IMR-90 (cell line): ENCODE results near the gene ABL2. TPM values are rescaled to one million over a fixed set of nuclear protein-coding genes. Genes with fewer than 3 reads are reported as not detected.

Experiments used
- ATAC-seq: fragments of 200-7000 bp; cut with Tn5 transposase; 2 replicates; pipeline ENCODE4 v1.9.1; 2020; ENCODE audit warnings: low read depth, mild to moderate bottlenecking, moderate library complexity
- BruUV-seq: library from RNA; stranded (reverse); fragments of 400-500 nt; replicated peaks from 2 replicates; lab custom pipeline; 2021; lab: Mats Ljungman, UMichigan
- CTCF ChIA-PET: fragments of 300-600 bp; formaldehyde crosslinking; extraction: SDS; loops from one replicate; lab custom pipeline; 2021; ENCODE audit warnings: antibody characterized with exemption; lab: Yijun Ruan, JAX
- POLR2A ChIA-PET: fragments of 300-600 bp; sonication (Branson Sonifier 250); formaldehyde crosslinking; loops from one replicate; lab custom pipeline; 2022; ENCODE audit warnings: antibody characterized with exemption; ENCODE audit not compliant: unreplicated experiment; lab: Charles Lee
- DNase-seq: peaks from one replicate; pipeline ENCODE4 v3.0.0; 2013
- H2AFZ ChIP-seq: replicated peaks from 2 replicates; pipeline ENCODE3; 2013; ENCODE audit warnings: low read length, mild to moderate bottlenecking; ENCODE audit not compliant: poor library complexity
- H2AK5ac ChIP-seq: 2 replicates; pipeline ENCODE4 v1.6.1; 2013; ENCODE audit warnings: low read depth, low read length, inconsistent platforms
- H2AK9ac ChIP-seq: replicated peaks from 2 replicates; pipeline ENCODE3; 2013; ENCODE audit warnings: mild to moderate bottlenecking, low read depth, low read length, moderate library complexity; ENCODE audit not compliant: poor library complexity
- H2BK120ac ChIP-seq: 2 replicates; pipeline ENCODE4 v1.6.1; 2013; ENCODE audit warnings: low read depth, low read length, inconsistent platforms
- H2BK15ac ChIP-seq: 3 replicates; pipeline ENCODE4 v1.6.1; 2013; ENCODE audit warnings: low read depth, low read length, inconsistent platforms
- H2BK20ac ChIP-seq: 2 replicates; pipeline ENCODE4 v1.6.1; 2013; ENCODE audit warnings: low read depth, mild to moderate bottlenecking, inconsistent platforms, low read length, moderate library complexity
- H2BK5ac ChIP-seq: 2 replicates; pipeline ENCODE4 v1.6.1; 2013; ENCODE audit warnings: mild to moderate bottlenecking, low read depth, low read length, inconsistent platforms; ENCODE audit not compliant: poor library complexity, severe bottlenecking
- H3K14ac ChIP-seq: replicated peaks from 2 replicates; pipeline ENCODE4 v1.6.1; 2013; ENCODE audit warnings: low read depth, low read length, inconsistent platforms
- H3K18ac ChIP-seq: 2 replicates; pipeline ENCODE4 v1.6.1; 2013; ENCODE audit warnings: low read depth, low read length, control low read depth
- H3K23ac ChIP-seq: 2 replicates; pipeline ENCODE4 v1.6.1; 2013; ENCODE audit warnings: low read depth, low read length, inconsistent platforms
- H3K27ac ChIP-seq: 2 replicates; pipeline ENCODE4 v1.5.1; 2013; ENCODE audit warnings: mild to moderate bottlenecking, control low read depth, low read length; ENCODE audit not compliant: insufficient read depth
- H3K27me3 ChIP-seq: 2 replicates; pipeline ENCODE4 v1.6.1; 2013; ENCODE audit warnings: low read length; ENCODE audit not compliant: control insufficient read depth, insufficient read depth
- H3K36me3 ChIP-seq: 2 replicates; pipeline ENCODE4 v1.6.1; 2013; ENCODE audit warnings: low read length, mixed read lengths; ENCODE audit not compliant: control insufficient read depth, insufficient read depth
- H3K4ac ChIP-seq: 2 replicates; pipeline ENCODE4 v1.6.1; 2013; ENCODE audit warnings: low read depth, low read length, inconsistent platforms
- H3K4me1 ChIP-seq: 2 replicates; pipeline ENCODE4 v1.6.1; 2013; ENCODE audit warnings: low read length, mixed read lengths; ENCODE audit not compliant: control insufficient read depth, insufficient read depth
- H3K4me2 ChIP-seq: 2 replicates; pipeline ENCODE4 v1.6.1; 2013; ENCODE audit warnings: low read depth, mild to moderate bottlenecking, control low read depth, low read length, moderate library complexity
- H3K4me3 ChIP-seq: 2 replicates; pipeline ENCODE4 v1.5.1; 2013; ENCODE audit warnings: low read depth, mild to moderate bottlenecking, control low read depth, low read length, moderate library complexity; ENCODE audit not compliant: insufficient read depth
- H3K56ac ChIP-seq: 2 replicates; pipeline ENCODE4 v1.6.1; 2013; ENCODE audit warnings: low read length, inconsistent platforms; ENCODE audit not compliant: insufficient read depth; ENCODE audit errors: extremely low read depth
- H3K79me1 ChIP-seq, 2 experiments: 2 replicates each; pipeline ENCODE4 v1.6.1; 2013; ENCODE audit warnings: low read length in 2 of 2, inconsistent platforms in 1 of 2, low read depth in 1 of 2
- H3K9ac ChIP-seq: 2 replicates; pipeline ENCODE4 v1.6.1; 2013; ENCODE audit warnings: low read depth, low read length, control low read depth
- H3K9me1 ChIP-seq: 2 replicates; pipeline ENCODE4 v1.6.1; 2013; ENCODE audit warnings: low read length, inconsistent platforms; ENCODE audit not compliant: insufficient read depth
- H3K9me3 ChIP-seq: 2 replicates; pipeline ENCODE4 v1.6.1; 2013; ENCODE audit warnings: low read length; ENCODE audit not compliant: control insufficient read depth, insufficient read depth
- H4K20me1 ChIP-seq: 2 replicates; pipeline ENCODE4 v1.6.1; 2013; ENCODE audit warnings: low read length, inconsistent platforms; ENCODE audit not compliant: insufficient read depth
- H4K5ac ChIP-seq: 2 replicates; pipeline ENCODE4 v1.6.1; 2013; ENCODE audit warnings: mild to moderate bottlenecking, low read depth, low read length, control low read depth
- H4K8ac ChIP-seq, 2 experiments: 2 replicates each; pipeline ENCODE4 v1.6.1; 2013; ENCODE audit warnings: low read depth in 2 of 2, low read length in 2 of 2, control low read depth in 1 of 2, inconsistent platforms in 1 of 2
- H4K91ac ChIP-seq: 2 replicates; pipeline ENCODE4 v1.6.1; 2013; ENCODE audit warnings: low read depth, low read length, inconsistent platforms; ENCODE audit not compliant: insufficient read depth
- BHLHE40 ChIP-seq: fragments of 150-350 bp; IDR thresholded peaks from 2 replicates; pipeline ENCODE4 v1.6.1; 2016; ENCODE audit warnings: mild to moderate bottlenecking, low read depth, low read length
- CEBPB ChIP-seq: IDR thresholded peaks from 2 replicates; pipeline ENCODE4 v1.6.1; 2012; ENCODE audit warnings: low read depth, low read length, improper control_type of control experiment
- CHD1 ChIP-seq: IDR thresholded peaks from 2 replicates; pipeline ENCODE4 v1.6.1; 2012; ENCODE audit warnings: low read depth, low read length, improper control_type of control experiment
- CTCF ChIP-seq: conservative IDR thresholded peaks from 2 replicates; pipeline ENCODE4 v1.5.1; 2012; ENCODE audit warnings: mild to moderate bottlenecking, low read depth, low read length, improper control_type of control experiment
- ELK1 ChIP-seq: fragments of 150-350 bp; IDR thresholded peaks from 2 replicates; pipeline ENCODE4 v1.6.1; 2016; ENCODE audit warnings: low read depth, mild to moderate bottlenecking, low read length, moderate library complexity, borderline replicate concordance
- FOS ChIP-seq: fragments of 150-350 bp; IDR thresholded peaks from 2 replicates; pipeline ENCODE4 v1.6.1; 2016; ENCODE audit warnings: low read depth, low read length
- MAFK ChIP-seq: IDR thresholded peaks from 2 replicates; pipeline ENCODE4 v1.6.1; 2012; ENCODE audit warnings: low read depth, low read length, improper control_type of control experiment
- MAZ ChIP-seq: IDR thresholded peaks from 2 replicates; pipeline ENCODE4 v1.6.1; 2012; ENCODE audit warnings: low read depth, mild to moderate bottlenecking, low read length, improper control_type of control experiment, moderate library complexity, borderline replicate concordance
- MXI1 ChIP-seq: IDR thresholded peaks from 2 replicates; pipeline ENCODE4 v1.6.1; 2012; ENCODE audit warnings: low read depth, mild to moderate bottlenecking, low read length, moderate library complexity, borderline replicate concordance
- NFE2L2 ChIP-seq: fragments of 150-350 bp; IDR thresholded peaks from 2 replicates; pipeline ENCODE4 v1.6.1; 2016; ENCODE audit warnings: low read depth, mild to moderate bottlenecking, low read length
- POLR2A ChIP-seq: IDR thresholded peaks from 2 replicates; pipeline ENCODE4 v1.6.1; 2012; ENCODE audit warnings: mild to moderate bottlenecking, low read depth, low read length
- RAD21 ChIP-seq: IDR thresholded peaks from 2 replicates; pipeline ENCODE4 v1.6.1; 2012; ENCODE audit warnings: low read length, improper control_type of control experiment
- RCOR1 ChIP-seq: IDR thresholded peaks from 2 replicates; pipeline ENCODE4 v1.6.1; 2012; ENCODE audit warnings: mild to moderate bottlenecking, low read length, improper control_type of control experiment; ENCODE audit not compliant: insufficient replicate concordance
- RFX5 ChIP-seq: IDR thresholded peaks from 2 replicates; pipeline ENCODE4 v1.8.0; 2012; ENCODE audit warnings: low read depth, mild to moderate bottlenecking, low read length, moderate library complexity
- SMC3 ChIP-seq: fragments of 150-350 bp; IDR thresholded peaks from 2 replicates; pipeline ENCODE4 v1.6.1; 2016; ENCODE audit warnings: low read depth, mild to moderate bottlenecking, antibody characterized with exemption, low read length, moderate library complexity
- USF2 ChIP-seq: fragments of 150-350 bp; IDR thresholded peaks from 2 replicates; pipeline ENCODE4 v1.6.1; 2017; ENCODE audit warnings: mild to moderate bottlenecking, antibody characterized with exemption, low read length, low read depth
- WGBS, 2 experiments: methylation state at CpG; one replicate each; pipeline versions ENCODE4 v1.1.5 to v1.1.7; 2013; ENCODE audit warnings: missing lambda C conversion rate in 2 of 2; ENCODE audit not compliant: insufficient read length in 1 of 2; ENCODE audit errors: extremely low coverage in 2 of 2; 5-methylcytosine and 5-hydroxymethylcytosine counted together
- dilution Hi-C: fragments of 300-500 bp; cut with HindIII; formaldehyde crosslinking; loops from one replicate; pipeline ENCODE4 v1.14.3; 2018; ENCODE audit warnings: low sequenced_read_pairs; ENCODE audit not compliant: unreplicated experiment
- in situ Hi-C: fragments of 300-500 bp; cut with MboI; formaldehyde crosslinking; loops from 3 replicates; pipeline ENCODE4 v1.14.3; 2019; ENCODE audit warnings: low sequenced_read_pairs, inconsistent platforms, mixed read lengths
- intact Hi-C: fragments of 100-400 bp; cut with micrococcal nuclease; formaldehyde crosslinking; loops from 2 replicates; pipeline ENCODE4 v1.10.0; 2022
- polyA plus RNA-seq, 3 experiments: library from polyadenylated mRNA; depleted of rRNA; stranded (reverse); fragments of >200 nt; gene quantifications; 2 replicates each; pipeline ENCODE4 v1.2.3, GENCODE V29; 2012; ENCODE audit warnings: low replicate concordance in 1 of 3
- total RNA-seq: library from RNA; depleted of rRNA; stranded (reverse); fragments of >200 nt; gene quantifications from 2 replicates; pipeline ENCODE4 v1.2.3, GENCODE V29; 2012

ABL2 gene
- total and polyA plus RNA-seq, 2 of the 4 experiments (the other 2 are of a cell fraction), result 9.7 to 110 TPM

- Histone ChIP-seq H2BK5ac (no peak overlapping the region), H4K20me1 (0 out of 2 replicates have a peak, but pooled peaks cover 3% of the 10 kb centered on the region), H4K8ac (no peak overlapping the region), H4K91ac (no peak overlapping the region), H3K79me1 (peaks cover 5 to 72% of the 10 kb centered on the region in 2 experiments; a peak in 3 of 4 replicates), H2AK5ac (no peak overlapping the region), H2BK20ac (no peak overlapping the region), H3K56ac (no peak overlapping the region), H2BK120ac (no peak overlapping the region), H3K14ac (no peak overlapping the region), H3K36me3 (peaks cover 42% of the 10 kb centered on the region), H3K4me2 (no peak overlapping the region), H3K4ac (no peak overlapping the region), H3K9me1 (peaks cover 18% of the 10 kb centered on the region), H2AFZ (no peak overlapping the region), H3K27ac (no peak overlapping the region), H2AK9ac (no peak overlapping the region), H3K18ac (no peak overlapping the region), H3K4me3 (no peak overlapping the region), H3K23ac (no peak overlapping the region), H3K9ac (no peak overlapping the region), H4K5ac (no peak overlapping the region), H3K27me3 (no peaks in the 10 kb centered on the region), H2BK15ac (no peak overlapping the region), H3K4me1 (peaks cover 10% of the 10 kb centered on the region), H3K9me3 (no peaks in the 10 kb centered on the region)
- ATAC-seq (no peak), DNase-seq (no peak)
- 100% methylated on average over 1 of the region's 5 CpGs; no CpG with 5 or more reads in 1 of the 2 experiments for WGBS, 2 experiments
- dilution Hi-C loops, result no loop called here
- BruUV-seq, result no TSS peak
- in situ Hi-C loops, result no loop called here
- no peak for TF ChIP-seq USF2
- no peak for TF ChIP-seq SMC3
- no peak for TF ChIP-seq RCOR1
- TF ChIP-seq POLR2A, result no peak
- no peak for TF ChIP-seq NFE2L2
- TF ChIP-seq CHD1, result no peak
- no peak for TF ChIP-seq FOS
- no peak for TF ChIP-seq MXI1
- TF ChIP-seq CEBPB, result no peak
- TF ChIP-seq BHLHE40, result no peak
- no peak for TF ChIP-seq MAZ
- no peak for TF ChIP-seq RAD21
- TF ChIP-seq MAFK, result no peak
- TF ChIP-seq ELK1, result no peak
- TF ChIP-seq RFX5, result no peak
- no peak for TF ChIP-seq CTCF
- POLR2A ChIA-PET, result interaction anchor here (0.5 kb wide), 1 partner anchor 155 kb away, joined by 4 read pairs; no protein-coding TSS in a partner anchor
- intact Hi-C loops, result no loop called here
- CTCF ChIA-PET, result no interaction called here
These were observed 134.7 kb downstream of the ABL2 start for GRCh38 chr1:179094818-179095217.
